Naive B cell (primary cell): ENCODE measurements around the gene MCTP1. TPM values are rescaled to one million over a fixed set of nuclear protein-coding genes. Genes with fewer than 3 reads are reported as not detected.
"Not testable (repeated sequence)": the region's sequence is repeated elsewhere in the genome, so short reads cannot be mapped to it uniquely, and the experiment has no call there.

ENCODE experiments used
- ATAC-seq, 2 donors: fragments of 150-1000 bp; cut with Tn5 transposase; 2 replicates each; pipeline ENCODE4 v1.10.0; 2021; ENCODE audit warnings: low read depth in 2 of 2, mild to moderate bottlenecking in 2 of 2, moderate library complexity in 2 of 2
- DNase-seq: peaks from one replicate; pipeline ENCODE4 v3.0.0; 2022
- H3K27ac Mint-ChIP-seq, 6 donors: one replicate each; pipeline ENCODE4 v1.8.0; 2020 to 2022; ENCODE audit warnings: mild to moderate bottlenecking in 6 of 6, mixed read lengths in 6 of 6, moderate library complexity in 5 of 6, inconsistent platforms in 2 of 6
- H3K27me3 Mint-ChIP-seq, 3 donors: one replicate each; pipeline ENCODE4 v1.8.0; 2021 to 2022; ENCODE audit warnings: mixed read lengths in 3 of 3, mild to moderate bottlenecking in 1 of 3
- H3K36me3 Mint-ChIP-seq, 2 donors: one replicate each; pipeline ENCODE4 v1.8.0; 2020 to 2022; ENCODE audit warnings: mixed read lengths in 2 of 2, inconsistent platforms in 1 of 2, mild to moderate bottlenecking in 1 of 2
- H3K4me1 Mint-ChIP-seq, 3 donors: one replicate each; pipeline ENCODE4 v1.8.0; 2020 to 2022; ENCODE audit warnings: mixed read lengths in 3 of 3, inconsistent platforms in 1 of 3, mild to moderate bottlenecking in 1 of 3, moderate library complexity in 1 of 3
- H3K4me3 Mint-ChIP-seq, 8 donors: one replicate each; pipeline ENCODE4 v1.8.0; 2020 to 2022; ENCODE audit warnings: mild to moderate bottlenecking in 8 of 8, mixed read lengths in 8 of 8, moderate library complexity in 8 of 8, inconsistent platforms in 2 of 8
- H3K9me3 Mint-ChIP-seq, 7 donors: one replicate each; pipeline ENCODE4 v1.8.0; 2020 to 2022; ENCODE audit warnings: mixed read lengths in 7 of 7, mild to moderate bottlenecking in 5 of 7, inconsistent platforms in 2 of 7, moderate library complexity in 1 of 7
- polyA plus RNA-seq, 6 donors: library from polyadenylated mRNA; unstranded; fragments of 300-500 nt; fragmentation: Illumina TruSeq; gene quantifications; one replicate each; pipeline ENCODE4 v1.2.3, GENCODE V29; 2021; ENCODE audit warnings: low read depth in 6 of 6

Gene MCTP1
- polyA plus RNA-seq, 6 donors from 2014 or later, result 0.39 to 2.3 (median 0.81) TPM

DNA sequence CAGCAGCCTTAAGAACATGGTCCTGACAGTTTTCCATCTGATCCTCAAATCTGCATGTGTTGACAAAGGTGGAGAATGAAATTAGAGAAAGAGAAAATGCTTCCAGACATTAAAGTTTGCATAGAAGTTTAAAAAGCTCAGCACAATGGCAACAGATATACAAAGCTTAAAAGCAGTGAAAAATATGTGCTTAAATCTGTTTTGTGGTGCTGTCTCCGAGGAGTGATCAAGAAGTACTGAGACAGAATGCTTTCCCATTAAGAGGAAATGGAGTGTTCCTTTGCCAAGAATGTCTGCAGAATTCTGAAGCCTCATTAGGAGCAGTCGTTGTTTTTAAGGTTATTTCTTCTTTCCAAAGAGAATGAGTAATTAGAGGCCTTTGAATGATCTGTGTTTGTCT, 131.4 kb downstream of the MCTP1 start:
- DNase-seq, result no peak
- Mint-ChIP-seq H3K27me3 (peaks cover 0 to 7% (median 0%) of the 10 kb centered on the region in 3 donors), H3K27ac (no peak overlapping the region), H3K4me1 (no peaks in the 10 kb centered on the region), H3K4me3 (no peak overlapping the region), H3K9me3 (peaks cover 0 to 3% (median 2%) of the 10 kb centered on the region in 7 donors), H3K36me3 (no peaks in the 10 kb centered on the region)
- ATAC-seq, result no peak

GRCh38 chr5:95152535-95152934, 132.4 kb downstream of the MCTP1 start:
- DNase-seq (no peak), ATAC-seq (no peak)
- H3K27ac Mint-ChIP-seq, result no peak overlapping the region
- no peaks in the 10 kb centered on the region for H3K4me1 Mint-ChIP-seq
- no peaks in the 10 kb centered on the region for H3K36me3 Mint-ChIP-seq
- H3K27me3 Mint-ChIP-seq, result peaks cover 0 to 7% (median 0%) of the 10 kb centered on the region in 3 donors
- peaks cover 0 to 12% (median 9%) of the 10 kb centered on the region in 7 donors for H3K9me3 Mint-ChIP-seq
- H3K4me3 Mint-ChIP-seq, result no peak overlapping the region

GRCh38 chr5:95152131-95152530, 132.8 kb downstream of the MCTP1 start:
- Mint-ChIP-seq H3K4me3 (no peak overlapping the region), H3K36me3 (no peaks in the 10 kb centered on the region), H3K27me3 (peaks cover 0 to 7% (median 0%) of the 10 kb centered on the region in 3 donors), H3K9me3 (peaks cover 4 to 16% (median 12%) of the 10 kb centered on the region in 7 donors), H3K4me1 (no peaks in the 10 kb centered on the region), H3K27ac (no peak overlapping the region)
- no peak for ATAC-seq
- DNase-seq, result no peak

GRCh38 chr5:95151694-95152093, 133.2 kb downstream of the MCTP1 start:
- H3K4me1 Mint-ChIP-seq, result no peaks in the 10 kb centered on the region
- H3K27ac Mint-ChIP-seq, result no peak overlapping the region
- no peaks in the 10 kb centered on the region for H3K36me3 Mint-ChIP-seq
- DNase-seq (no peak), ATAC-seq (no peak)
- H3K27me3 Mint-ChIP-seq, result peaks cover 0 to 7% (median 0%) of the 10 kb centered on the region in 3 donors
- peaks cover 4 to 18% (median 12%) of the 10 kb centered on the region in 7 donors for H3K9me3 Mint-ChIP-seq
- H3K4me3 Mint-ChIP-seq, result no peak overlapping the region

GRCh38 chr5:95149387-95149786, 135.5 kb downstream of the MCTP1 start:
- peaks cover 4 to 27% (median 15%) of the 10 kb centered on the region in 7 donors for H3K9me3 Mint-ChIP-seq
- H3K27ac Mint-ChIP-seq, result no peak overlapping the region
- H3K4me1 Mint-ChIP-seq, result no peaks in the 10 kb centered on the region
- DNase-seq (no peak), ATAC-seq (no peak)
- H3K36me3 Mint-ChIP-seq, result no peaks in the 10 kb centered on the region
- no peak overlapping the region for H3K4me3 Mint-ChIP-seq
- peaks cover 0 to 7% (median 0%) of the 10 kb centered on the region in 3 donors for H3K27me3 Mint-ChIP-seq

DNA sequence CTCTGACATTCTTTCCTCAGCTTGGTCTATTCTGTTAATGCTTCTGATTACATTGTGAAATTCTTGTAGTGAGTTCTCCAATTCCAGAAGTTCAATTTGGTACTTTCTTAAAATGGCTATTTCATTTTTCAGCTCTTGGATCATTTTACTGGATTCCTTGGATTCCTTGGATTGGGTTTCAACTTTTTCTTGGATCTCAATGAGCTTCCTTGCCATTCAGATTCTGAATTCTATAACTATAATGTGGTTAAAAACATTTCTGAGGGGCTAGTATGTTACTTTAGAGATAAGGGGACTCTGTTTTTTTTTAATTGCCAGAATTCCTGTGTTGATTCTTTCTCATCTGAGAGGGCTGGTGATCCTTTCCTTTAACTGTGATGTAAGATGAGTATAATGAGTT, 136.4 kb downstream of the MCTP1 start:
- H3K27ac Mint-ChIP-seq, result no peak overlapping the region
- no peaks in the 10 kb centered on the region for H3K4me1 Mint-ChIP-seq
- ATAC-seq, result no peak

GRCh38 chr5:95143858-95144257, 141.0 kb downstream of the MCTP1 start:
- not testable (repeated sequence) for DNase-seq, H3K36me3 Mint-ChIP-seq, H3K27me3 Mint-ChIP-seq, H3K4me3 Mint-ChIP-seq, ATAC-seq, H3K27ac Mint-ChIP-seq, H3K4me1 Mint-ChIP-seq
- H3K9me3 Mint-ChIP-seq, result peaks cover 4 to 27% (median 14%) of the 10 kb centered on the region in 7 donors

More for the DNA sequence above, 136.4 kb downstream of the MCTP1 start:
- Mint-ChIP-seq H3K4me3 (no peak overlapping the region), H3K27me3 (peaks cover 0 to 7% (median 0%) of the 10 kb centered on the region in 3 donors), H3K36me3 (no peaks in the 10 kb centered on the region), H3K9me3 (peaks cover 4 to 27% (median 15%) of the 10 kb centered on the region in 7 donors)
- no peak for DNase-seq

DNA sequence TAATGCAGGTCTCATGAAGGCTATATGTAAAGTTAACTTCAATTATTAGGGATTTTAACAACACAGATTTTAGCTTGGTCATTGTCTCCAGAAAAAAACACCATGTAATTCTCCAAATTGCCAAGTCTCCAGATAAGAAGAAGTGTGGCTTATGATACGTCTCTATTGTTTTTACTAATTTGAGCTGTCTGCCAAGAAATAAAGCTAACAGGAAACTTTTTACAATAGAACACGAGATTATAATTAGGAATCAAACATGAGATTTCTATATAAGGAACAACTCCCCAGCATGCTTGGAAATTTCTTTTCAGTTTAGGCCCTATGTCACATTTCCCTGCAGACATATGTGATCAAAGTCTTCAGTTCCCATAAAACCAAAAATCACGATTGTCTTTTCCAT, 142.7 kb downstream of the MCTP1 start:
- DNase-seq (no peak), ATAC-seq (no peak)
- no peaks in the 10 kb centered on the region for H3K36me3 Mint-ChIP-seq
- no peak overlapping the region for H3K27ac Mint-ChIP-seq
- no peaks in the 10 kb centered on the region for H3K4me1 Mint-ChIP-seq
- peaks cover 0 to 11% (median 5%) of the 10 kb centered on the region in 7 donors for H3K9me3 Mint-ChIP-seq
- no peak overlapping the region for H3K4me3 Mint-ChIP-seq
- no peaks in the 10 kb centered on the region for H3K27me3 Mint-ChIP-seq

DNA sequence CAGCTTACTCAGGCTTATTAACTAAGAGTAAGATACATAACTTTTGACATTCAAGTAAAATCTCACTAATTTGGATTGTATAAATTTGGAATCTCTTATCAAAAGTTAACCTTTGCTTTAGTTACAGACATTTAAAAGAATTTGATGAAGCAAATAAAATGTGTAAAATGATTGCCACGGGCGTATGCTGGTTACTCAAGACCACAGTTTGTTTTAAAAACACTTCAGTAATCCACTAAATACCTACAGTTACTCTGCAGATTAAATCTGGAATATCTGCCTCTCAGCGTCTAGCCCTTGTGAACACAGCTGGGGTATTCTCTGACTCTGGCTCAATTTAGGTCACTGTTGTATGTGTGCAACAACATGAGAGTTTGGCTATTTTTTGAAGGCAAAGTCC, 143.8 kb downstream of the MCTP1 start:
- Mint-ChIP-seq H3K27ac (no peak overlapping the region), H3K4me1 (no peaks in the 10 kb centered on the region), H3K9me3 (peaks cover 0 to 5% (median 2%) of the 10 kb centered on the region in 7 donors), H3K4me3 (no peak overlapping the region), H3K27me3 (no peaks in the 10 kb centered on the region), H3K36me3 (no peaks in the 10 kb centered on the region)
- ATAC-seq (no peak), DNase-seq (no peak)

- H3K27me3 Mint-ChIP-seq, result peaks cover 0 to 5% (median 0%) of the 10 kb centered on the region in 3 donors
- H3K4me3 Mint-ChIP-seq, result no peak overlapping the region
- no peaks in the 10 kb centered on the region for H3K4me1 Mint-ChIP-seq
- DNase-seq, result no peak
- H3K27ac Mint-ChIP-seq, result no peak overlapping the region
- H3K36me3 Mint-ChIP-seq, result no peaks in the 10 kb centered on the region
- ATAC-seq, result no peak
- peaks cover 0 to 4% (median 2%) of the 10 kb centered on the region in 7 donors for H3K9me3 Mint-ChIP-seq
Measured at GRCh38 chr5:95134326-95134725, 150.6 kb downstream of the MCTP1 start.

- peaks cover 0 to 5% (median 0%) of the 10 kb centered on the region in 3 donors for H3K27me3 Mint-ChIP-seq
- no peaks in the 10 kb centered on the region for H3K36me3 Mint-ChIP-seq
- H3K4me3 Mint-ChIP-seq, result no peak overlapping the region
- peaks cover 0 to 16% (median 2%) of the 10 kb centered on the region in 7 donors for H3K9me3 Mint-ChIP-seq
- ATAC-seq, result no peak
- H3K27ac Mint-ChIP-seq, result no peak overlapping the region
- DNase-seq, result no peak
- H3K4me1 Mint-ChIP-seq, result no peaks in the 10 kb centered on the region
Measured at GRCh38 chr5:95132096-95132495, 152.8 kb downstream of the MCTP1 start.

- H3K4me1 Mint-ChIP-seq, result no peaks in the 10 kb centered on the region
- H3K9me3 Mint-ChIP-seq, result peaks cover 0 to 16% (median 2%) of the 10 kb centered on the region in 7 donors
- no peak overlapping the region for H3K27ac Mint-ChIP-seq
- ATAC-seq (no peak), DNase-seq (no peak)
- no peak overlapping the region for H3K4me3 Mint-ChIP-seq
- H3K36me3 Mint-ChIP-seq, result no peaks in the 10 kb centered on the region
- H3K27me3 Mint-ChIP-seq, result peaks cover 0 to 5% (median 0%) of the 10 kb centered on the region in 3 donors
Measured at GRCh38 chr5:95130941-95131340, 154.0 kb downstream of the MCTP1 start.

DNA sequence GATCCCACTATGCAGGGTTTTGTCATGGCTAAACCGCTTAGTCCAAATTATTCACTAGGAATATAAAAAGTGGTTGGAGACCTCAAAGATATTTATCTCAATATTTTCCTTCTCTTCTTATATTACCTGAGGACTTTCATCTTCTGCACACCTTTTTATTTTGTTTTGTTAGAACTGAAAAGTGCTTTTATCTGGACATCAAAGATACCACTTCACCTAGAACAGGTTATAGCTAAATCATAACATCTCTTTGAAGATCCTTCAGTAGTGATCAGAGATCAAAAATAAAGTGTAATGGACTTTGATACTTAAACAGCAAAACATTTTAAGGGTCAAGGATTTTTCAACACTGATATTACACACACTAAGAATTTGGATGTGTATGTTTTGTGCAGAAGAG, 160.2 kb downstream of the MCTP1 start:
- peaks cover 0 to under 1% (median 0%) of the 10 kb centered on the region in 3 donors for H3K27me3 Mint-ChIP-seq
- no peak overlapping the region for H3K27ac Mint-ChIP-seq
- no peak overlapping the region for H3K4me3 Mint-ChIP-seq
- ATAC-seq (no peak), DNase-seq (no peak)
- no peaks in the 10 kb centered on the region for H3K4me1 Mint-ChIP-seq
- H3K36me3 Mint-ChIP-seq, result no peaks in the 10 kb centered on the region
- peaks cover 0 to 12% (median 0%) of the 10 kb centered on the region in 7 donors for H3K9me3 Mint-ChIP-seq

- no peaks in the 10 kb centered on the region for H3K27me3 Mint-ChIP-seq
- H3K4me1 Mint-ChIP-seq, result no peaks in the 10 kb centered on the region
- no peak overlapping the region for H3K27ac Mint-ChIP-seq
- ATAC-seq, result no peak
- H3K36me3 Mint-ChIP-seq, result no peaks in the 10 kb centered on the region
- H3K4me3 Mint-ChIP-seq, result no peak overlapping the region
- DNase-seq, result no peak
- H3K9me3 Mint-ChIP-seq, result peaks cover 0 to 12% (median 0%) of the 10 kb centered on the region in 7 donors
Measured at GRCh38 chr5:95124101-95124500, 160.8 kb downstream of the MCTP1 start.

- H3K4me1 Mint-ChIP-seq, result no peaks in the 10 kb centered on the region
- H3K4me3 Mint-ChIP-seq, result no peak overlapping the region
Measured at GRCh38 chr5:95114902-95115301, 170.0 kb downstream of the MCTP1 start.

More at GRCh38 chr5:95114902-95115301, 170.0 kb downstream of the MCTP1 start:
- H3K27ac Mint-ChIP-seq, result no peak overlapping the region
- DNase-seq, result no peak
- ATAC-seq, result no peak
- H3K27me3 Mint-ChIP-seq, result no peaks in the 10 kb centered on the region
- H3K9me3 Mint-ChIP-seq, result peaks cover 0 to 13% (median 6%) of the 10 kb centered on the region in 7 donors
- H3K36me3 Mint-ChIP-seq, result no peaks in the 10 kb centered on the region
